Measurements from ENCODE around the gene UFSP2. TPM values are rescaled to one million over a fixed set of nuclear protein-coding genes. Genes with fewer than 3 reads are reported as not detected.
A peak's percentile ranks its signal among the peaks of the same experiment; 100 is the strongest.

Gene UFSP2
- total RNA-seq, 1 experiment from 2014 or later, result 22.7 TPM

DNA sequence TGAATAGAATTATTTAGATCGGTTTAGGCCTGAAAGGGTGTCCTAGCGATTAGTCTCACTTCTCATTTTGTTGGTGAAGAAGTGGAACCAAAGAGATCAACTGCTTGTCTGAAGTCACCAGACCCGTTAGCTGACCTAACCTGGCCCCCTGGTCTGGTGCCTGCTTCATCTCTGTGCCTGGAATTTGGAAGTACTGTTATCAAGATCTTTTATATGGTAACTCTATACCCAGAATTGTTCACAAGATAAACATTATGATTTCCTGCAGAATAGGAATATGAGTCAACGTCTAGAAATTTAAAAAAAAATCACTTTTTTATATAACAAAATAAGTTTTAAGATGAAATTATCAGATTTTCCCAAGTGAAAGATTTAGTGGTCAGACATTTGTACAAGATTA, 67.2 kb downstream of the UFSP2 start:
- H4K20me1 ChIP-seq (ENCODE audit: insufficient read depth), result no peaks in the 10 kb centered on the region
- no peaks in the 10 kb centered on the region for H3K79me2 ChIP-seq (ENCODE audit: low read depth)
- H3K9me2 ChIP-seq (ENCODE audit: insufficient read depth), result no peaks in the 10 kb centered on the region
- CTCF ChIA-PET, result interaction anchor here (0.7 kb wide), 1 partner anchor 405 kb away, joined by 5 read pairs; no protein-coding TSS in a partner anchor
- BruUV-seq (replicated peaks), result no TSS peak
- H3F3A ChIP-seq (ENCODE audit: insufficient read depth, low read depth), result peaks cover 6% of the 10 kb centered on the region
- H3K4me1 ChIP-seq (replicated peaks; ENCODE audit: insufficient read depth), result peaks cover 18% of the 10 kb centered on the region
- no peak overlapping the region for H3K4me3 ChIP-seq
- no peak for TF ChIP-seq EZH2 (IDR thresholded peaks at IDR 0.05; ENCODE audit: low read depth)
- no peak for TF ChIP-seq CTCF (conservative IDR thresholded peaks at IDR 0.05)
- 0 out of 2 replicates have a peak overlapping the region, but pooled peaks have one; percentile 3 for H3K4me2 ChIP-seq
- no peaks in the 10 kb centered on the region for H3K9me3 ChIP-seq (ENCODE audit: insufficient read depth, low read depth)
- H3K27ac ChIP-seq, result peak overlapping the region; percentile 53
- POLR2A ChIA-PET (ENCODE audit: unreplicated experiment), result interaction anchor here (0.7 kb wide), 1 partner anchor 203 kb away, joined by 16 read pairs; no protein-coding TSS in a partner anchor
- no peak overlapping the region for H2AFZ ChIP-seq
- intact Hi-C loops (cut with micrococcal nuclease; ENCODE audit: unreplicated experiment), result loop anchor here (1.0 kb wide), 2 partner anchors 36 to 52 kb away; no protein-coding TSS in a partner anchor
- H3K27me3 ChIP-seq (ENCODE audit: insufficient read depth, low read depth), result no peaks in the 10 kb centered on the region
- peak; percentile 53 to 73 for DNase-seq
- H3K36me3 ChIP-seq (ENCODE audit: low read depth), result no peaks in the 10 kb centered on the region

DNA sequence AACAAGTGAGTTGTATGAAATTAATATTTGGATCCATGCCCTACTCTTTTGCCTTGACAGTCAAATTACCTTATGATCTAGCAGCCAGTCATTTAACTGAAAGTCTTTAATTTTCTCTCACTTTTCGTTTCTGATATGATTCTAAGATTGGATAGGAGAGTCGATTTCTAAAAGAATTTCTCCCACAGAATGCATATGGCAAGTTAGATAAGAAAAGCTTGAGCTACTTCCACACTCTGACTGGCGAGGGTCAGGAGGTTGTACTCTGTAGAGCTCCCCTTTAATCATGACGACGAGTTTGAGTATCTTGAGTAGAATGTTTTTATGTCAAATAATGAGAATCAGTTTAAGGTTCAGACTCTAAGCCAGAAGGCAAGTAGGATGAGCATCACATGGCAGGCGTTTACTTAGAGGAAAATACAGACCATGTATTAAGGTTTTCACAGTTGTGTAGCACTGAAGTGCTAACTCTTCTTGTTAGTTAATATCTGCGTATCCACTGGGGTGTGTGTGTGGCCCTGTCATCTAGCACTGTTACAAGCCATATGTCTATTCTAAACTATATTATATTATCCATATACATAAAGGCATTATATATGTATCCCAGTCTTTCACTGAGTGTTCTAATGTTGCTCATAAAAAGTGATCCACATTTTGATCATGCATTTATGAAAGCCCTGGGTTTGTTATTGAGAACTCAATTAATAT, 67.9 kb downstream of the UFSP2 start:
- H4K20me1 ChIP-seq (ENCODE audit: insufficient read depth), result no peaks in the 10 kb centered on the region
- peaks cover 6% of the 10 kb centered on the region for H3F3A ChIP-seq (ENCODE audit: insufficient read depth, low read depth)
- no TSS peak for BruUV-seq (replicated peaks)
- no peak for TF ChIP-seq EZH2 (IDR thresholded peaks at IDR 0.05; ENCODE audit: low read depth)
- no peak for TF ChIP-seq CTCF (conservative IDR thresholded peaks at IDR 0.05)
- H3K27ac ChIP-seq, result no peak overlapping the region
- H3K4me1 ChIP-seq (replicated peaks; ENCODE audit: insufficient read depth), result peaks cover 18% of the 10 kb centered on the region
- no peaks in the 10 kb centered on the region for H3K27me3 ChIP-seq (ENCODE audit: insufficient read depth, low read depth)
- no peak overlapping the region for H2AFZ ChIP-seq
- ChIA-PET POLR2A (ENCODE audit: unreplicated experiment) (no interaction called here), CTCF (no interaction called here)
- no peaks in the 10 kb centered on the region for H3K9me2 ChIP-seq (ENCODE audit: insufficient read depth)
- H3K9me3 ChIP-seq (ENCODE audit: insufficient read depth, low read depth), result no peaks in the 10 kb centered on the region
- H3K4me2 ChIP-seq, result no peak overlapping the region
- H3K79me2 ChIP-seq (ENCODE audit: low read depth), result no peaks in the 10 kb centered on the region
- no peak overlapping the region for H3K4me3 ChIP-seq
- no peak for DNase-seq
- H3K36me3 ChIP-seq (ENCODE audit: low read depth), result no peaks in the 10 kb centered on the region
- intact Hi-C loops (cut with micrococcal nuclease; ENCODE audit: unreplicated experiment), result loop anchor here (1.0 kb wide), 2 partner anchors 36 to 52 kb away; no protein-coding TSS in a partner anchor

- Histone ChIP-seq H3K4me1 (replicated peaks; ENCODE audit: insufficient read depth) (peaks cover 18% of the 10 kb centered on the region), H3K27ac (no peak overlapping the region), H3F3A (ENCODE audit: insufficient read depth, low read depth) (peaks cover 6% of the 10 kb centered on the region), H3K4me2 (no peak overlapping the region), H4K20me1 (ENCODE audit: insufficient read depth) (no peaks in the 10 kb centered on the region), H3K4me3 (no peak overlapping the region), H3K36me3 (ENCODE audit: low read depth) (no peaks in the 10 kb centered on the region), H3K27me3 (ENCODE audit: insufficient read depth, low read depth) (no peaks in the 10 kb centered on the region), H3K9me2 (ENCODE audit: insufficient read depth) (no peaks in the 10 kb centered on the region), H3K9me3 (ENCODE audit: insufficient read depth, low read depth) (no peaks in the 10 kb centered on the region), H3K79me2 (ENCODE audit: low read depth) (no peaks in the 10 kb centered on the region), H2AFZ (no peak overlapping the region)
- intact Hi-C loops (cut with micrococcal nuclease; ENCODE audit: unreplicated experiment), result no loop called here
- no peak for DNase-seq
- POLR2A ChIA-PET (ENCODE audit: unreplicated experiment), result no interaction called here
- BruUV-seq (replicated peaks), result no TSS peak
- TF ChIP-seq CTCF (conservative IDR thresholded peaks at IDR 0.05) (no peak), EZH2 (IDR thresholded peaks at IDR 0.05; ENCODE audit: low read depth) (no peak)
- CTCF ChIA-PET, result interaction anchor here (0.5 kb wide), 1 partner anchor 231 kb away, joined by 4 read pairs; no protein-coding TSS in a partner anchor
These were observed 68.6 kb downstream of the UFSP2 start for GRCh38 chr4:185357211-185357610.
